ENCODE data around the gene TNF. TPM values are rescaled to one million over a fixed set of nuclear protein-coding genes. Genes with fewer than 3 reads are reported as not detected.

The TNF gene
- total and polyA plus RNA-seq, 7 experiments from 2014 or later: 0.73 to 125 (median 5.4) TPM

GRCh38 chr6:31580807-31581433 is 5.6 kb downstream of the TNF start:
- peaks cover 4 to 20% (median 5%) of the 10 kb centered on the region in 3 experiments for H3K36me3 ChIP-seq (ENCODE audit: control insufficient read depth in 2 of 3, insufficient read depth in 3 of 3, low read length in 3 of 3)
- ChIA-PET POLR2A (interaction anchor here (0.6 to 66.4 kb wide), 15 partner anchors 15 to 1390 kb away, joined by 3 to 3078 read pairs (median 4); partner anchors contain the start of genes AIF1, ATP6V1G2, BAG6 and C6orf47), CTCF (interaction anchor here (0.6 to 18.2 kb wide), 12 partner anchors 10 to 250 kb away, joined by 3 to 687 read pairs (median 8); partner anchors contain the start of genes ATP6V1G2, DDX39B, NCR3 and NFKBIL1)
- peak overlapping the region; percentile 88 to 100 (median 99) for H3K4me3 Mint-ChIP-seq
- peaks cover 47 to 80% (median 63%) of the 10 kb centered on the region in 7 donors for H3K4me1 Mint-ChIP-seq
- H3K4me1 ChIP-seq (ENCODE audit: control insufficient read depth in 2 of 2, insufficient read depth in 2 of 2, low read length in 2 of 2): peaks cover 54 to 60% of the 10 kb centered on the region in 2 donors
- peak overlapping the region; percentile 97 for H3K4me3 ChIP-seq (ENCODE audit: low read length)
- H3K9me3 ChIP-seq (ENCODE audit: control insufficient read depth in 2 of 3, low read length in 3 of 3): no peaks in the 10 kb centered on the region
- peak overlapping the region; percentile 94 to 100 (median 97) for H3K27ac Mint-ChIP-seq
- peaks cover 0 to 5% (median 0%) of the 10 kb centered on the region in 11 donors for H3K9me3 Mint-ChIP-seq
- H3K27me3 Mint-ChIP-seq: no peaks in the 10 kb centered on the region
- H3K27ac ChIP-seq (ENCODE audit: low read depth, low read length): peak overlapping the region; percentile 97
- H3K36me3 Mint-ChIP-seq: peaks cover 11 to 59% (median 16%) of the 10 kb centered on the region in 5 donors
- DNase-seq (peak; percentile 79 to 96 (median 88)), ATAC-seq (peak; percentile 87)
- intact Hi-C loops (cut with micrococcal nuclease): loop anchor here in 1 of 2 donors (1.0 to 2.0 kb wide), 7 partner anchors 9 to 88 kb away; partner anchors contain the start of genes LTA and NFKBIL1
- no peaks in the 10 kb centered on the region for H3K27me3 ChIP-seq (ENCODE audit: control insufficient read depth in 2 of 2, insufficient read depth in 2 of 2, low read length in 2 of 2)

- H3K27ac ChIP-seq (ENCODE audit: low read depth, low read length): peak overlapping the region; percentile 97
- H3K36me3 Mint-ChIP-seq: peaks cover 11 to 52% (median 16%) of the 10 kb centered on the region in 5 donors
- H3K4me3 ChIP-seq (ENCODE audit: low read length): peak overlapping the region; percentile 97
- H3K4me3 Mint-ChIP-seq: peak overlapping the region; percentile 88 to 100 (median 99)
- peak overlapping the region; percentile 94 to 100 (median 97) for H3K27ac Mint-ChIP-seq
- DNase-seq (peak in 1 of 9 donors; percentile 32), ATAC-seq (no peak)
- no peaks in the 10 kb centered on the region for H3K9me3 ChIP-seq (ENCODE audit: control insufficient read depth in 2 of 3, low read length in 3 of 3)
- peaks cover 0 to 5% (median 0%) of the 10 kb centered on the region in 11 donors for H3K9me3 Mint-ChIP-seq
- CTCF ChIA-PET: interaction anchor here (0.9 to 18.2 kb wide), 13 partner anchors 6 to 88 kb away, joined by 3 to 687 read pairs (median 9); partner anchors contain the start of genes ATP6V1G2, DDX39B, NCR3 and NFKBIL1
- H3K27me3 Mint-ChIP-seq: no peaks in the 10 kb centered on the region
- H3K27me3 ChIP-seq (ENCODE audit: control insufficient read depth in 2 of 2, insufficient read depth in 2 of 2, low read length in 2 of 2): no peaks in the 10 kb centered on the region
- H3K4me1 ChIP-seq (ENCODE audit: control insufficient read depth in 2 of 2, insufficient read depth in 2 of 2, low read length in 2 of 2): peaks cover 61 to 68% of the 10 kb centered on the region in 2 donors
- intact Hi-C loops (cut with micrococcal nuclease): loop anchor here (1.0 to 2.0 kb wide), 7 partner anchors 9 to 89 kb away; partner anchors contain the start of genes NFKBIL1 (in 2 of the 2), LTA (in 1 of the 2), NCR3 (in 1 of the 2) and PRRC2A (in 1 of the 2)
- POLR2A ChIA-PET: interaction anchor here (0.6 to 66.4 kb wide), 18 partner anchors 14 to 1690 kb away, joined by 3 to 3078 read pairs (median 4); partner anchors contain the start of genes AIF1, APOM, ATP6V1G2 and BAG6
- H3K36me3 ChIP-seq (ENCODE audit: control insufficient read depth in 2 of 3, insufficient read depth in 3 of 3, low read length in 3 of 3): peaks cover 4 to 20% (median 5%) of the 10 kb centered on the region in 3 experiments
- H3K4me1 Mint-ChIP-seq: peaks cover 43 to 80% (median 65%) of the 10 kb centered on the region in 7 donors
These were observed 6.3 kb downstream of the TNF start for GRCh38 chr6:31581434-31582229.

GRCh38 chr6:31582230-31582643 is 6.9 kb downstream of the TNF start, which contains the start of gene LTB:
TSS of gene LTB (minus strand) at chr6:31582424. CDS start at chr6:31582417, 7 bp downstream.
- no peaks in the 10 kb centered on the region for H3K27me3 Mint-ChIP-seq
- peak within 1 kb of the TSS; percentile 94 to 100 (median 97) for H3K27ac Mint-ChIP-seq
- Histone ChIP-seq H3K4me3 (ENCODE audit: low read length) (peak within 1 kb of the TSS; percentile 97), H3K27ac (ENCODE audit: low read depth, low read length) (peak within 1 kb of the TSS; percentile 97), H3K9me3 (ENCODE audit: control insufficient read depth in 2 of 3, low read length in 3 of 3) (no peaks in the 10 kb centered on the region), H3K27me3 (ENCODE audit: control insufficient read depth in 2 of 2, insufficient read depth in 2 of 2, low read length in 2 of 2) (no peaks in the 10 kb centered on the region), H3K36me3 (ENCODE audit: control insufficient read depth in 2 of 3, insufficient read depth in 3 of 3, low read length in 3 of 3) (peaks cover 3 to 18% (median 4%) of the 10 kb centered on the region in 3 experiments), H3K4me1 (ENCODE audit: control insufficient read depth in 2 of 2, insufficient read depth in 2 of 2, low read length in 2 of 2) (peaks cover 63 to 72% of the 10 kb centered on the region in 2 donors)
- ChIA-PET CTCF (interaction anchor here (0.6 to 18.2 kb wide), 11 partner anchors 7 to 248 kb away, joined by 3 to 687 read pairs (median 14); partner anchors contain the start of genes ATP6V1G2, NCR3, NFKBIL1 and TNF), POLR2A (interaction anchor here (0.6 to 66.4 kb wide), 24 partner anchors 14 to 1762 kb away, joined by 3 to 3078 read pairs (median 4); partner anchors contain the start of genes ABHD16A, AIF1, APOM and ATP6V1G2)
- intact Hi-C loops (cut with micrococcal nuclease): loop anchor here (1.0 kb wide), 5 partner anchors 10 to 38 kb away; partner anchors contain the start of genes LTA (in 1 of the 2), NCR3 (in 1 of the 2), NFKBIL1 (in 1 of the 2) and PRRC2A (in 1 of the 2)
- H3K9me3 Mint-ChIP-seq: peaks cover 0 to 5% (median 0%) of the 10 kb centered on the region in 11 donors
- DNase-seq (peak; percentile 31 to 87 (median 81)), ATAC-seq (peak; percentile 74)
- H3K36me3 Mint-ChIP-seq: peaks cover 11 to 51% (median 16%) of the 10 kb centered on the region in 5 donors
- H3K4me3 Mint-ChIP-seq: peak within 1 kb of the TSS; percentile 88 to 100 (median 99)
- peaks cover 43 to 80% (median 65%) of the 10 kb centered on the region in 7 donors for H3K4me1 Mint-ChIP-seq

GRCh38 chr6:31585491-31585890 is 10.1 kb downstream of the TNF start:
- Mint-ChIP-seq H3K4me1 (peaks cover 47 to 78% (median 67%) of the 10 kb centered on the region in 7 donors), H3K27ac (peak overlapping the region; percentile 84 to 100 (median 96)), H3K36me3 (peaks cover 11 to 42% (median 19%) of the 10 kb centered on the region in 5 donors), H3K9me3 (peaks cover 0 to 5% (median 0%) of the 10 kb centered on the region in 11 donors), H3K27me3 (no peaks in the 10 kb centered on the region), H3K4me3 (peak overlapping the region; percentile 50 to 89 (median 81))
- DNase-seq: peak in 7 of 9 donors; percentile 40 to 65 (median 54)
- POLR2A ChIA-PET: interaction anchor here (0.6 to 66.4 kb wide), 4 partner anchors 10 to 430 kb away, joined by 3 to 3078 read pairs (median 1543); partner anchors contain the start of genes AIF1, ATP6V1G2, BAG6 and DDX39B
- CTCF ChIA-PET: interaction anchor here (0.6 to 18.2 kb wide), 5 partner anchors 10 to 35 kb away, joined by 3 to 687 read pairs (median 41); partner anchors contain the start of genes ATP6V1G2, NCR3, NFKBIL1 and TNF
- Histone ChIP-seq H3K27ac (ENCODE audit: low read depth, low read length) (peak overlapping the region; percentile 97), H3K4me3 (ENCODE audit: low read length) (peak overlapping the region; percentile 25), H3K4me1 (ENCODE audit: control insufficient read depth in 2 of 2, insufficient read depth in 2 of 2, low read length in 2 of 2) (peaks cover 63 to 67% of the 10 kb centered on the region in 2 donors), H3K36me3 (ENCODE audit: control insufficient read depth in 2 of 3, insufficient read depth in 3 of 3, low read length in 3 of 3) (peaks cover 0 to 13% (median 3%) of the 10 kb centered on the region in 3 experiments), H3K9me3 (ENCODE audit: control insufficient read depth in 2 of 3, low read length in 3 of 3) (no peaks in the 10 kb centered on the region), H3K27me3 (ENCODE audit: control insufficient read depth in 2 of 2, insufficient read depth in 2 of 2, low read length in 2 of 2) (no peaks in the 10 kb centered on the region)
- intact Hi-C loops (cut with micrococcal nuclease): no loop called here
- peak; percentile 19 for ATAC-seq

GRCh38 chr6:31586008-31586407 is 10.6 kb downstream of the TNF start, which contains the start of gene LST1:
TSS of gene LST1 (plus strand) at chr6:31586277. CDS start at chr6:31587300, 1,023 bp downstream.
- ATAC-seq (peak; percentile 18), DNase-seq (no peak)

More at GRCh38 chr6:31586008-31586407, 10.6 kb downstream of the TNF start, which contains the start of gene LST1:
- Mint-ChIP-seq H3K4me3 (peak within 1 kb of the TSS; percentile 50 to 89 (median 81)), H3K27ac (peak within 1 kb of the TSS; percentile 84 to 100 (median 96)), H3K4me1 (peaks cover 47 to 78% (median 68%) of the 10 kb centered on the region in 7 donors), H3K27me3 (no peaks in the 10 kb centered on the region), H3K9me3 (peaks cover 0 to 5% (median 0%) of the 10 kb centered on the region in 11 donors), H3K36me3 (peaks cover 8 to 40% (median 18%) of the 10 kb centered on the region in 5 donors)
- H3K4me1 ChIP-seq (ENCODE audit: control insufficient read depth in 2 of 2, insufficient read depth in 2 of 2, low read length in 2 of 2): peaks cover 67 to 68% of the 10 kb centered on the region in 2 donors
- intact Hi-C loops (cut with micrococcal nuclease): no loop called here
- H3K27ac ChIP-seq (ENCODE audit: low read depth, low read length): peak within 1 kb of the TSS; percentile 97
- CTCF ChIA-PET: interaction anchor here (0.6 to 18.2 kb wide), 4 partner anchors 11 to 35 kb away, joined by 4 to 687 read pairs (median 170); partner anchors contain the start of genes ATP6V1G2, NCR3, NFKBIL1 and TNF
- H3K9me3 ChIP-seq (ENCODE audit: control insufficient read depth in 2 of 3, low read length in 3 of 3): no peaks in the 10 kb centered on the region
- peaks cover 0 to 12% (median 0%) of the 10 kb centered on the region in 3 experiments for H3K36me3 ChIP-seq (ENCODE audit: control insufficient read depth in 2 of 3, insufficient read depth in 3 of 3, low read length in 3 of 3)
- peak within 1 kb of the TSS; percentile 25 for H3K4me3 ChIP-seq (ENCODE audit: low read length)
- no peaks in the 10 kb centered on the region for H3K27me3 ChIP-seq (ENCODE audit: control insufficient read depth in 2 of 2, insufficient read depth in 2 of 2, low read length in 2 of 2)
- POLR2A ChIA-PET: interaction anchor here (0.6 to 66.4 kb wide), 6 partner anchors 10 to 1295 kb away, joined by 3 to 3078 read pairs (median 4); partner anchors contain the start of genes AIF1, ATP6V1G2, BAG6 and DDX39B

Measured in naive thymus-derived CD4-positive, alpha-beta T cell (primary cell).